ENCODE measurements around the gene HP. TPM values are rescaled to one million over a fixed set of nuclear protein-coding genes. Genes with fewer than 3 reads are reported as not detected.

Gene HP
- total RNA-seq, 1 donor from 2014 or later: not detected

GRCh38 chr16:72104905-72105304 lies 50.6 kb downstream of the HP start:
- Mint-ChIP-seq H3K4me1 (no peaks in the 10 kb centered on the region), H3K27me3 (ENCODE audit: low read depth) (no peaks in the 10 kb centered on the region), H3K36me3 (peaks cover 50% of the 10 kb centered on the region), H3K4me3 (no peak overlapping the region), H3K27ac (no peak overlapping the region), H3K9me3 (no peaks in the 10 kb centered on the region)
- no peak for DNase-seq (ENCODE audit: low spot score in 2 of 2, unreplicated experiment in 2 of 2)
- TF ChIP-seq CTCF (IDR thresholded peaks at IDR 0.05; ENCODE audit: unreplicated experiment): no peak

GRCh38 chr16:72105978-72106377 lies 51.7 kb downstream of the HP start:
- Mint-ChIP-seq H3K4me3 (no peak overlapping the region), H3K4me1 (no peaks in the 10 kb centered on the region), H3K27ac (no peak overlapping the region), H3K27me3 (ENCODE audit: low read depth) (no peaks in the 10 kb centered on the region), H3K36me3 (peaks cover 59% of the 10 kb centered on the region), H3K9me3 (no peaks in the 10 kb centered on the region)
- TF ChIP-seq CTCF (IDR thresholded peaks at IDR 0.05; ENCODE audit: unreplicated experiment): no peak
- DNase-seq (ENCODE audit: low spot score in 2 of 2, unreplicated experiment in 2 of 2): no peak

GRCh38 chr16:72107371-72107770 lies 53.1 kb downstream of the HP start:
- no peak for DNase-seq (ENCODE audit: low spot score in 2 of 2, unreplicated experiment in 2 of 2)
- no peak for TF ChIP-seq CTCF (IDR thresholded peaks at IDR 0.05; ENCODE audit: unreplicated experiment)
- Mint-ChIP-seq H3K36me3 (peaks cover 61% of the 10 kb centered on the region), H3K27ac (no peak overlapping the region), H3K4me3 (no peak overlapping the region), H3K9me3 (no peaks in the 10 kb centered on the region), H3K4me1 (no peaks in the 10 kb centered on the region), H3K27me3 (ENCODE audit: low read depth) (no peaks in the 10 kb centered on the region)

- no peak overlapping the region for H3K27ac Mint-ChIP-seq
- DNase-seq (ENCODE audit: low spot score in 2 of 2, unreplicated experiment in 2 of 2): peak in 1 of 2 experiments; percentile 14
- H3K36me3 Mint-ChIP-seq: peaks cover 55% of the 10 kb centered on the region
- no peaks in the 10 kb centered on the region for H3K4me1 Mint-ChIP-seq
- no peaks in the 10 kb centered on the region for H3K27me3 Mint-ChIP-seq (ENCODE audit: low read depth)
- H3K9me3 Mint-ChIP-seq: no peaks in the 10 kb centered on the region
- TF ChIP-seq CTCF (IDR thresholded peaks at IDR 0.05; ENCODE audit: unreplicated experiment): no peak
- H3K4me3 Mint-ChIP-seq: no peak overlapping the region
These were observed 54.2 kb downstream of the HP start for GRCh38 chr16:72108353-72109102.

- Mint-ChIP-seq H3K9me3 (no peaks in the 10 kb centered on the region), H3K4me3 (no peak overlapping the region), H3K4me1 (no peaks in the 10 kb centered on the region), H3K27ac (no peak overlapping the region), H3K27me3 (ENCODE audit: low read depth) (no peaks in the 10 kb centered on the region), H3K36me3 (peaks cover 53% of the 10 kb centered on the region)
- DNase-seq (ENCODE audit: low spot score in 2 of 2, unreplicated experiment in 2 of 2): no peak
- TF ChIP-seq CTCF (IDR thresholded peaks at IDR 0.05; ENCODE audit: unreplicated experiment): no peak
These were observed 55.0 kb downstream of the HP start for GRCh38 chr16:72109300-72109699.

Measured in mesothelial cell of epicardium (in vitro differentiated cells).